ENCODE measurements around the gene ARHGAP23.
"Not testable (repeated sequence)": the region's sequence is repeated elsewhere in the genome, so short reads cannot be mapped to it uniquely, and the experiment has no call there.

The ARHGAP23 gene

DNA sequence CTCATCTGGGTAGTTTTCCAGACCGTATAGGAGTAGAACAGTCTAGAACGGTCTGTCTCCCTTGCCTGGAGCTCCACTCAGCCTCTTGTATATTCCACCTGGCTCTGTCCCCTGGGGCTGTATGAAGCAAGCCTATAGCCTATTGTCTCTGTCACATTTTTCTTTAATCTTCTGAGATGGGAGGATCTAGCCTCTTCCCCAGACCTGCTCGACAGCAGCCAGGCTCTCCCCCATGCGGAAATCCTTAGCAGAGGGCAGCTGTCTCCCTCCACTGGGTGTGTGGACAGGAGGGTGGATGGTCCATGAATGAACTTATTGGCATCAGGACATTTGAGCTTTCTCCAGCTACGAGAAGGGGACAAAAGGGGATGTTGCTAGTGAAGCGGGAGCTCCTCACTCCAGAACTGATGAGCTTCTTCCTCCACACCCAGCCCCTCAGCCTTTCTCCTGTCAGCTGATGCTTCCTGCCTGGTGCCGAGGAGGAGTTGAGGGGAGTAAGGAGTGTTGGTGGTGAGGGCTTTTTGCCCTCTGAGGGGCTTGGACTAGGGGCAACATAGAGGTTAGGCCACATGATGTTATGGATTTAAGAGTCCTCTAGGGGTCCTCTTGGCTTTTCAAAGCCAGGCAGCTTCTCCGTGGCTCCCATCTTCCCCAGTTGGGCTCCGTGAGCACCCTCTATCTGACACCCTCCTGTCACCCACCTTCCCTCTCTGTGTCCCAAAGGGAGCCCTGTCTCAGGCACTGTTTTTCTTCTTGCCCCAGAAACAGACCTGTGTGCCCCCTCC, 28.0 kb downstream of the ARHGAP23 start:
- peak overlapping the region in 8 of 21 experiments; percentile 10 to 83 (median 52) for H3K27ac ChIP-seq
- peak overlapping the region in 2 of 7 experiments; percentile 14 to 58 for H3K4me3 ChIP-seq

DNA sequence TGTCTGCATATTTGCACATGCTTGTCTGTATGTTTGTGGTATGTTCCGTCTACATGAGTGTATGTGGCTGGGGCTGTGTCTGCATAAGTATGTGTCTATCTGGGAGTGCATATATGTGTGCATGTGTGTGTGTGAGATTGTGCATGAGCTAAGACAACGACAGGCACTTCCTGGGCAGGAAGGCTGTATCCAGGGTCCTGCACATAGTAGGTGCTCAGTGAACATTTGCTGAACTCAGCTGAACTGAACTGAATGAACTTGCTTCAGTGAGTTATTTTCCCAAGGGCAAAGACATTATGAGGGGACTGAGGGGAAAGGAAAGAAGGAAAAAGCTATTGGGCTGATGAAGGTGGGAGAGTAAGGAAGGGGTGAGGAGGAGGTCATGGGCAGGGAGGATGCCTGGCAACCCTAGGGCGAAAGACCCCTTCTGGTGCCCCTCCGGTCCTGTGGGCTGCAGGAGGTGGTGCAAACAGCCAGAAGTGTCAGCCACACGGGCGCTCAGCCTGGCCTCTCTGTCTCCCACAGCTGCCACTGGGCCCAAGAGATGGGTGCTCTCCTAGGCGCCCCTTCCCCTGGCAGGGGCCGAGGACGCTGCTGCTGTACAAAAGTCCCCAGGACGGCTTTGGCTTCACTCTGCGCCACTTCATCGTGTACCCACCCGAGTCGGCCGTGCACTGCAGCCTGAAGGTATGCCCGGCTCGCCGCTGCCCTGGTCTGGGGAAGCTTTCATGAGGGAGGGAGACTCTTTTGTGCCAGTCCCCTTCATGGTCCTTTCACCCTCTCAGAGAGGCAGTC, 29.5 kb downstream of the ARHGAP23 start:
- Histone ChIP-seq H3K4me3 (no peak overlapping the region), H3K27ac (no peak overlapping the region)

DNA sequence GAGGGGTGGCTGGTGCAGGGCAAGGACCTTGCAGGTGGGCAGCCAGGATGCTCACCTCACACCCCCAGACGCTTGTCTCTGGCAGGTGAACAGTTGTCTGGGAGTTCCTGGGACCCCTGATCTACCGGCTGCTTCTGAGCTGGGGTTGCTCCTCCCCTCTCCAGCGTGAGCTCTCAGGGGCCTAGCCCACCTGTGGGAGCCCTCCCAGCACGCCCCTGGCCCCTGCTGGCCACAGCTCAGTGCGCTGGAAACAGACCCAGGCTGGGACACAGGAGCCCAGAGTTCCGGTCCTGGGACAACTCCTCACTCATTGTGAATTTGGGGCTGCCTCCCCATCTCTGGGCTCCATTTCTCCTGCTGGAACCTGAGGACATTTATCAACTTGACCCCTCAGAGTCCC, 30.3 kb downstream of the ARHGAP23 start:
- Histone ChIP-seq H3K4me3 (no peak overlapping the region), H3K27ac (no peak overlapping the region)

DNA sequence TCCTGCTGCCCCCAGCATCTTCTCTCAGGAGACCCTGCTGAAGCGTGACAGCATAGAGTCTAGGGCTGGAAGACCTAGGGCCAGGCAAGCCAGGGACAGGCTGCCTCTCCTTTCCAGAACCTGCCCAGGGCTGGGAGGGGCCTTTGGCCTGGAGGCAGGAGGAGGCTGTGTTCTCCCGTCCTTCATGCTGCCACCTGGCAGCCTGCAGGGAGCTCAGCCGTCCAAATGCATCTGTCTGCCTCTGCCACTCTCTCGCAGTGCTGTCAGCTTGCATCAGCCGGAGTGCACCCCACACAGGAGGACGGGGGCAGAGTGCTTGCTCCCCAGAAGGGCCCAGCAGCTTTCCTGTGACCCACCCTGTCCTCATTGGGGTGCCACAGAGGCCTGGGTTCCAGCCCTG, 31.3 kb downstream of the ARHGAP23 start:
- no peak overlapping the region for H3K4me3 ChIP-seq
- peak overlapping the region in 1 of 21 experiments; percentile 15 for H3K27ac ChIP-seq

DNA sequence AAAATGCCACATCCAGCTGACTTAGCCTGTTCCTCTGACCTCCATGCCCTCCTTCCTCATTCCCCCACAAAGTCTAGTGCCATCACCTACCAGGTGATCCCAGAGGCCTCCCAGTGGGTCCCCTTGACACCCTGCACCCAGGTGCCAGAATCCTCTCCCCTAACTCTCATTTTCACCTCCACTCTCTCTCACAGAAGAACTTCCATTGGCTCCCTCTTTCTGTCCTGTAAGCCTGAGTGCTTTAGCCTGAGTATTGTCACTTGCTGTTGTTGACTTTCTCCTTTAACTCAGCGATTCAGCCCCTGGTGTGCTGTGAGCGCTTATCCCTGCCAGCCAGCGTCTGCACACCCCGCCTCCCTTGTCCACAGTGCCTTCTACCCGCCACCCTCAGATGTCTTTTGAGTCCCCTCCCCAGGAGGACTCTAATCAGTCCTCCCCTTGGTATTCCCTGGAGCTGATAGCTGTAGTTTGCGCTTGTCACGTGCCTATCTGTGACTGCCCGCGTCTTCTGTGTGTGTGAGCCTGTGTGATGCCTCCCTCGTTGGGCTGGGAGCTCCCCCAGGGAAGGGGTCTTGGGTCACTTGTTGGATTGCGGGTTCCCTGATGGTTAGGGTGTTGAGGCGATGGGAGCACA, 31.9 kb downstream of the ARHGAP23 start:
- no peak overlapping the region for H3K4me3 ChIP-seq
- H3K27ac ChIP-seq, result peak overlapping the region in 1 of 21 experiments; percentile 15

DNA sequence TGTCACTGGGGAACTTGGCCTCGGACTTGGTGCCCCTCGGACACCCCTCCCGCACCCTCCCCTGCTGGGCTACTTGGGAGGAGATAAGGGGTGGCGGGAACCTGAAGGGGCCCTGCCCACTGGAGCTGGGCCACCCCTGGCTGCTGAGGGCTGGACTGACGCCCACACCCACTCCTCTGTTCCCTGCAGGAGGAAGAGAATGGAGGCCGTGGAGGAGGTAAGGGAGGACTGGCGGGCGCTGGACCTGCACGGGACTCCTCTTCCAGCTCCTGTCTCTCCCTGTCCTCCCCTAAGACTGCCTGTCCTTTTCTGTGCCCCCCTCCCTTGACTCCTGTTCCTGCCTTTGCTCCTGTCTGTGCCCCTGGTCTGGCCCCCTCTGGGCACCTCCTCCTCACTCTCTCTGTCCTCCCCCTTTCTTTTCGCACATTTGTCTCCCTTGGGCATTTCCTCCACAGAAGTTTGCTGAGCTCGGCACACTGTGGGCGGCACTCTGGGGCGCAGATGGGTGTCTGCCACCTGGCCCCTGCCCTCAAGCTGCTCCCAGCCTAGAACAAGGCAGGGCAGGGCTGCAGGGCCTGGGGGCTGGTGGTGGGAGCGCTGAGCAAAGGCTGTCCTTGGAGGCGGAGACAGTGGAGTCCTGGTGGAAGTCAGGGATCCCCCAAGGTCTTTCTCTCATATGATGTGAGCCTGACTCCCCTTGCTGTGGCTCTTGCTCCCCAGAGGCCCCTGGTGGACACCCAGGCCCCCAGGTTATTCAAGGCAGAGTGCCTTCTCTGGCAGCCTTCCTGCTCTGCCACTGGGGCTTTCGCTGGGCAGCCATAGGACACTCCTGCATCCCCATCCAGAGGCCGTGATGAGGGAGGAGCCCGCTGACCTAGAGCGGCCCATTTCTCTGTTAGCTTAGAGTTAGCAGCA, 32.7 kb downstream of the ARHGAP23 start:
- no peak overlapping the region for H3K4me3 ChIP-seq
- H3K27ac ChIP-seq, result peak overlapping the region in 1 of 21 experiments; percentile 7

DNA sequence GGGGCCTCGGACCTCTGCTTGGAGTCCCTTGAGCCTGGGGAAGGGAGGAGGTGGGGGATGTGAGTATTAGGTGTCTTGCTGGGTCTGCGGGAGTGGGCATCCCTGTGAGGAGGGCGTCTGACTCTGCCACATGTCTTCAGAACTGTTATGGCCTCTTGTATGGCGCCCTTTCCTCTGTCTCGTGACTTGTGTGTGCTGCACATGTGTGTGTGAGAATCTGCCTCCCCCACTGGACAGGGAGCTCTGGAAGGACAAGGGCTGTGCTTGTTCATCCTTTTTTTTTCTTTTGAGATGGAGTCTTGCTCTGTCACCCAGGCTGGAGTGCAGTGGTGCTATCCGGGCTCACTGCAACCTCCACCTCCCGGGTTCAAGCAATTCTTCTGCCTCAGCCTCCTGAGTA, 33.4 kb downstream of the ARHGAP23 start:
- peak overlapping the region in 1 of 21 experiments; percentile 7 for H3K27ac ChIP-seq

DNA sequence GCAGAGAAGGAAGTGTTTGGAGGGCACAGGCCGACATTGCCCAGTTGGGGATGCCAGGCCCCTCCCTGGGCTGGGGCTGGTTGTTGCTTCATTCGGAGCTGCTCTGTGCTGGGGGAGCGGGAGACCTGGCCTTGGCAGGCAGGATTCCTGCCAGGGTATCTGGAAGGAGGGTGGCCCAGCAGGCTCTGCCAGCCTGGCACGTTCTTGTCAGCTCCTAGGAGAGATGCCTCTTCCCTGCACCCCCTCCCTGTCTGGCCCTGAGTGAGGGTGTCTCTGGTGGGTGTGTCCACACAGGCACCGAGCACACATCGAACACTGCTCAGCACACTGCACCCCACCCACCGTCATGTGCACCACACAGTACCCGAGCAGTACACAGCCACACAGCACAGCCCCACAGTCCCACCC, 35.2 kb downstream of the ARHGAP23 start:
- Histone ChIP-seq H3K4me3 (no peak overlapping the region), H3K27ac (peak overlapping the region in 16 of 21 experiments; percentile 4 to 96 (median 86))

More for the DNA sequence above, 33.4 kb downstream of the ARHGAP23 start:
- no peak overlapping the region for H3K4me3 ChIP-seq

DNA sequence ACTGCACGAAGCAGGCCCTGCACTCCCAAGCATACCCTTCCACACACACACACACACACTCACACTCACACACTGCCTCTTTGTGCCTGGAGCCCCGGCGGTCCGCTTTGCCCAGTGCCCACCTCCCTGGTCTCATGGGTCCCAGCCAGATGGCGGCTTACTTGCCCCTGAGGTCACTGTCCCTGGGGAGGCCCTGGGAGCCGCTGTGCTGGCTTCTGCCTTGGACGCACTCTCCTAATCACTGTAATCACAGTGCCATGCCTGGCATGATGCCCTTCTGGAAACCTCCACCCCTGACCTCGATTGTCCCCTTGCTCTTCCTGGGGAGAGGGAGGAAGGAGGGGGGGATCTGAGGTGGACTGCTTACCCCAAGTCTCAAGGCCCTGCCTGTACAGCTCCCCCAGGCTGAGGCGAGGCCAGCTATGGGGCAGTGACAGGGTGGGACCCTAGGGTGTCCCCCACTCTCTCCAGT, 36.0 kb downstream of the ARHGAP23 start:
- Histone ChIP-seq H3K27ac (peak overlapping the region; percentile 52 to 96 (median 84)), H3K4me3 (peak overlapping the region in 5 of 7 experiments; percentile 26 to 45 (median 36))

DNA sequence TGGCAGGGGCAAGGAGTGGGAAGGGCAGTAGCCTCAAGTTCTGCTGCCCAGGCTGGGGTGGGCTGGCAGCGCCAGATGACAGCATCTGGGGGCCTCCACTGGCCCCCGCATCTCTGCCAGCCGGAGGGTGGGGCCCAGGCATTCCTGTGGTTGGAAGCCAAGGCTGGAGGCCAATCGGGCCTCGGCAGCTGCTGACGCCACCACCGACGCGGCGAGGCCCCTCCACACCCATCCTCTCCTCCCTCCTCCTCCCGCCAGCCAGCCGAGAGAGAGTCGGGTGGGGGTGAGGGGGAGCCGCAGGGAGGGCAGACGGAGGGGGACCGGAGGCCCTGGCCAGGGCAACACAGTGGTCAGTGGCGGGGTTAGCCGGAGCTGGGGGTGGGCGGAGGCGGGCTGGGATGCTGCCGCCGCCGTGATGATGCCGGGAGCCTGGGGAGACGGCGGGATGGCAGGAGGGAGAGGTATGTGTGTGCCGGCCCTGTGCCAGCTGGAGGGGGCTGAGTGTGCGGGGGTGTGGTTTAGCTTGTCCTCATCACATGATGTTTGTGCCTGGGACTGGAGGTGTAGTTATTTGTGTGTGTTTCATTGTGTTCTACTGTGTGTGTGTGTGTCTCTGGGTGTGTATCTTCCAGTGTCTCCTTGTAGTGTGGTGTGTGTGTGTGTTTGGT, 36.6 kb downstream of the ARHGAP23 start:
- H3K4me3 ChIP-seq, result peak overlapping the region; percentile 13 to 45 (median 36)
- H3K27ac ChIP-seq, result peak overlapping the region; percentile 52 to 96 (median 84)

DNA sequence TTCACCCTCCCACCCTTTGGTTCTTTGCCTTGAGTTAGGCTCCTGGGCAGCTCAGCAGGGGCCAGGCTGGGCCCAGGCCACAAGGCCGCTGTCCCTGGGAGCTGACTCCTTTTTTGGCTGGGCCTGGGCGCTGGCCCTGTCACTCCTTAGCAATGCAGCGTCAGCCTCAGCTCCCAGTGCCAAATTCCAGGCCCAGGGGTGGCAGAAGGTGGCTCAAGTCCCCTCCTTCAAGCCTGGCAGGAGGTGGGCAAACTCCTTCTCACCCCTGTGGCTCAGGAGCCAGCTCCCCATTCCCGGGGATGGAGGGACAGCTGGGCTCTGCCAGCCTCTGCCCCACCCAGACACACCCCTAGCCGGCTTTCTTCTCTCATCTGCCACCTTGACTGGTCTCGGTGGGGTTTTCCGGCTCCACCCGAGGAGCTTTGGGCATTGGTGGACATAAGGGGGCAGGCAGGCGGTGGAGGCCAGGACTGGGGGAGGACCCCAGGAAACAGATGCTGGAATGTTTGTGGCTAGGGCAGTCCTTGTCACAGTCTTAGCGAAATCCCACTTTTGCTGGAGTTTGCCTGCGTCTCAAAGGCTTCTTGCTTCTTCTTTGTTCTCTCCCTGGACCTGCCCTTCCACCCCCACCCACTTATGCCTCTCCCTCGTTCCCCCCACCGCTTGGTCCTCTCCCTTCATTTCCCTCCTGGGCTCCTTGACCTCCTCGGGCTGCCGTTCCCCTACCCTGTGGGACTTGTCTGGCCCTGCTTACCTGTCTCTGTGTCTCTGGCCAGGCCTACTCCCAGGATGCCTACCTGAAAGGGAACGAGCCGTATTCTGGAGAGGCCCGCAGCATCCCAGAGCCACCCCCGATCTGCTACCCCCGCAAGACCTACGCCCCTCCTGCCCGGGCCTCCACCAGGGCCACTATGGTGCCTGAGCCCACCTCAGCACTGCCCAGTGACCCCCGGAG, 37.4 kb downstream of the ARHGAP23 start:
- Histone ChIP-seq H3K4me3 (peak overlapping the region; percentile 13 to 45 (median 36)), H3K27ac (peak overlapping the region in 20 of 21 experiments; percentile 52 to 96 (median 85))

DNA sequence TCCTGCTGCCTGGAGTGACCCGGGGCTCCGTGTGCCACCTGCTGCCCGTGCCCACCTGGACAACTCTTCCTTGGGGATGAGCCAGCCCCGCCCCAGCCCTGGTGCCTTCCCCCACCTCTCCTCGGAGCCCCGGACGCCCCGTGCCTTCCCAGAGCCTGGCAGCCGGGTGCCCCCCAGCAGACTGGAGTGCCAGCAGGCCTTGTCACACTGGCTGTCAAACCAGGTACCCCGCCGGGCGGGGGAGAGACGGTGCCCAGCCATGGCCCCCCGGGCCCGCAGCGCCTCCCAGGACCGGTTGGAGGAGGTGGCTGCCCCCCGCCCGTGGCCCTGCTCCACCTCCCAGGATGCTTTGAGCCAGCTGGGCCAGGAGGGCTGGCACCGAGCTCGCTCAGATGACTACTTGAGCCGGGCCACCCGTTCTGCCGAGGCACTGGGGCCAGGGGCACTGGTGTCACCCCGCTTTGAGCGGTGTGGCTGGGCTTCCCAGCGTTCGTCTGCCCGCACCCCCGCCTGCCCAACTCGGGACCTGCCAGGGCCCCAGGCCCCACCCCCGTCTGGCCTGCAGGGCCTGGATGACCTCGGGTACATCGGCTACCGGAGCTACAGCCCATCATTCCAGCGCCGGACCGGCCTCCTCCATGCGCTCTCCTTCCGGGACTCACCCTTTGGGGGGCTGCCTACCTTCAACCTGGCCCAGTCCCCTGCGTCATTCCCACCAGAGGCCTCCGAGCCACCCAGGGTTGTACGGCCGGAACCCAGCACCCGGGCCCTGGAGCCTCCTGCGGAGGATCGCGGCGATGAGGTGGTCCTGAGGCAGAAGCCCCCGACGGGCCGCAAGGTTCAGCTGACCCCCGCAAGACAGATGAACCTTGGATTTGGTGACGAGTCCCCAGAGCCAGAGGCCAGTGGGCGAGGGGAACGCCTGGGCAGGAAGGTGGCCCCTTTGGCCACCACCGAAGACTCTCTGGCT, 38.4 kb downstream of the ARHGAP23 start:
- Histone ChIP-seq H3K4me3 (peak overlapping the region in 4 of 7 experiments; percentile 33 to 45 (median 40)), H3K27ac (peak overlapping the region in 14 of 21 experiments; percentile 75 to 96 (median 87))

DNA sequence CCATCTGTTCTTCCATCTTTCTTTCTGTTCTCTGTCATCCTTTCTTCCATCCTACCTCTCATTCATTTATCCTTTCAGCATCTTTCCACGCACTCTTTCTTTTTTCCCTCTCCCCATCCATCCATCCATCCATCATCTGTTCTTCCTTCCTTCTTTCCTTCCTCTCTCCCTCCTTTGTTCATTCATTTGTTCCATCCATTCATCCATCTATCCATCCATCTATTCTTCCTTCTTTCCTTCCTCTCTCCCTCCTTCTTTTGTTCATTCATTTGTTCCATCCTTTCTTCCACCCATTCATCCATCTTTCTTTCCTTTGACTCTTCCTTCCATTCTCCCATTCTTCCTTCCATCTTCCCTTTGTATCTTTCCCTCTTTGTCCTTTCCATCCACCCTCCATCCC, 39.2 kb downstream of the ARHGAP23 start:
- no peak overlapping the region for H3K27ac ChIP-seq
- no peak overlapping the region for H3K4me3 ChIP-seq

DNA sequence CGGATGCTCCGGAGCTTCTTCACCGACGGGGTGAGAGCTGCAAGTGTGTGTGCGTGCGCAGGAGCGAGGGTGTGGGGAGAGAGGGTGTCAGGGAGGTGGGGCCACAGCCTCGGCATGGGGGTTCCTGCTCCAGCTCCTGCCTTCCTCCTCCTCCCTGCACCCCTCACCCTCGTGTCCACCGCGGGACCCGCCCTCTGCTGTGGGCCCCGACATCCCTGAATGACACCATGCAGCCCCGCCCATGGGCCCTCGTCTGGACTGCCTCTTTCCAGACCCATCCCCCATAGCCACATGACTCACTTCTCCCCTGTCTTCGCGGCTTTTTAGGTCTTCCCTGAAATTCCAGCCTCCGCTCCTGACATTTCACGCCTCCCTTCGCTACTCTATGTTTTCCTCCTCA, 41.6 kb downstream of the ARHGAP23 start:
- H3K27ac ChIP-seq, result no peak overlapping the region

DNA sequence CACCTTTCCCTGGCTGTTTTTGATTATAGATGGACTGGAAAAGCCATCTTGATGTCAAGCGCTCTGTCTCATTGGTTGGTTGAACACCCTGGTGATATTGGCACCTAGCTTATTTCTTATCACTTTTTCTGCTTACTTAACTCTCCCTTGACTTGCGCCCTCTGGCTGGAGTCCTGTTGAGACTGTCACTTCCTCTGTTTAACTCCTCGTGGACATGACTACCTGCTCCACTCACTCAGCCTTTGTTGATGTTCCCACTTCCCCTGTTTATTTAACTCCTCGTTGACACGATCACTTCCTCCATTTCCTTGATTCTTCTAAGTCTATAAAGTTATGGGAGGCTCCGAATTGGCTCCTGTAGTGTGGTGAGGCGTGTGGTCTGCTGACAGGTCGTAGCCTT, 43.0 kb downstream of the ARHGAP23 start:
- H3K4me3 ChIP-seq, H3K27ac ChIP-seq: not testable (repeated sequence)

More for the DNA sequence above, 41.6 kb downstream of the ARHGAP23 start:
- no peak overlapping the region for H3K4me3 ChIP-seq

DNA sequence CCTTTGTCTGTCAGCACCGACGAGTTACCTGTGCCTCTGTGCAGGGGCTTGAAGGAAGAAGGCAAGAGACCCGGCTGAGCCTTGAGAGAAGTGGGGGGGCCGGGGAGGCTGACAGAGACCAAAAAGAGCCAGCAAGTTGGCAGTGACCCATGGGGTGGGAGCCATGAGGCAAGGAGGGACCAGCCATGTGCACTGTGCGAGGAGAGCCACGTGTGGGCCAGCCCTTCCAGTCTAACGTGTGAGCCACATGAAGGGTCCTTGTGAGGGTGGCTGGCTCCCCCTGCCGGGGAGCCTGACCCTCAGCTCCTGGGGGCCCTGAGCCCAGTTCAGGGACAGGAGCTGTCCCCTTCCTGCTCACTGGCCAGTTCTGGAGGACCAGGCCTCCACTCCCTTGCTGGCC, 46.4 kb downstream of the ARHGAP23 start:
- H3K27ac ChIP-seq, result peak overlapping the region in 7 of 21 experiments; percentile 13 to 60 (median 41)
- H3K4me3 ChIP-seq, result not testable (repeated sequence)

Measured in skin epidermis (tissue), 12 donors.